ENCODE measurements around the gene SRPRB. TPM values are rescaled to one million over a fixed set of nuclear protein-coding genes. Genes with fewer than 3 reads are reported as not detected.

The SRPRB gene
- polyA plus RNA-seq, 1 donor: 55.9 TPM

- H3K27me3 ChIP-seq (ENCODE audit: control insufficient read depth, insufficient read depth, low read length): no peaks in the 10 kb centered on the region
- no CpG with 5 or more reads among the region's 1 CpG for WGBS (ENCODE audit: insufficient coverage, low lambda C conversion rate)
- H3K4me3 ChIP-seq (ENCODE audit: low read length): no peak overlapping the region
- no peaks in the 10 kb centered on the region for H3K9me3 ChIP-seq (ENCODE audit: control insufficient read depth, low read depth, low read length)
- peaks cover 25% of the 10 kb centered on the region for H3K36me3 ChIP-seq (ENCODE audit: control insufficient read depth, insufficient read depth, low read length)
- no peaks in the 10 kb centered on the region for H3K4me1 ChIP-seq (ENCODE audit: control insufficient read depth, insufficient read depth, low read length)
- no peak for DNase-seq
- no peak overlapping the region for H3K27ac ChIP-seq (ENCODE audit: low read length)
These were observed 21.5 kb downstream of the SRPRB start for GRCh38 chr3:133827136-133827535.

DNA sequence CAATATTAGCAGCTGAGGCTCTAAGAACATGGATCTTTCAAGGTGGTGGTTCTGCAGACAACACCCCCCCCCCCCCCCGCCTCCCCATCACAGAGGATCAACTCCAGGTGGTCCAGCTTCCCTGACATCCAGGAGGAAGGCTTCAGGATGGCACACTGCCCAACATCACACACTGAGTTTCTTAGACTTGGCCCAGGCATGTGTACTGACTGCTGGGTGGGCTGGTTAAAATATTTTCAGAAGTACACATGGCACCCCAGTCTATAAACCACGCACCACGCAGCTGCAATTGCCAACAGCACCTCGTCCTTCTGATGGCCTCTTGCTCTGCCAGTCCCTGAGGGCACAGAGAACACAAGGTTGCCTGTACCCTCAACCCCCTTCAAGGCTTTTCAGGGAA, 22.1 kb downstream of the SRPRB start:
- Histone ChIP-seq H3K4me1 (ENCODE audit: control insufficient read depth, insufficient read depth, low read length) (no peaks in the 10 kb centered on the region), H3K36me3 (ENCODE audit: control insufficient read depth, insufficient read depth, low read length) (peaks cover 20% of the 10 kb centered on the region), H3K27me3 (ENCODE audit: control insufficient read depth, insufficient read depth, low read length) (no peaks in the 10 kb centered on the region), H3K27ac (ENCODE audit: low read length) (no peak overlapping the region), H3K4me3 (ENCODE audit: low read length) (no peak overlapping the region), H3K9me3 (ENCODE audit: control insufficient read depth, low read depth, low read length) (no peaks in the 10 kb centered on the region)
- DNase-seq: no peak
- WGBS (ENCODE audit: insufficient coverage, low lambda C conversion rate): no CpG with 5 or more reads among the region's 4 CpGs

DNA sequence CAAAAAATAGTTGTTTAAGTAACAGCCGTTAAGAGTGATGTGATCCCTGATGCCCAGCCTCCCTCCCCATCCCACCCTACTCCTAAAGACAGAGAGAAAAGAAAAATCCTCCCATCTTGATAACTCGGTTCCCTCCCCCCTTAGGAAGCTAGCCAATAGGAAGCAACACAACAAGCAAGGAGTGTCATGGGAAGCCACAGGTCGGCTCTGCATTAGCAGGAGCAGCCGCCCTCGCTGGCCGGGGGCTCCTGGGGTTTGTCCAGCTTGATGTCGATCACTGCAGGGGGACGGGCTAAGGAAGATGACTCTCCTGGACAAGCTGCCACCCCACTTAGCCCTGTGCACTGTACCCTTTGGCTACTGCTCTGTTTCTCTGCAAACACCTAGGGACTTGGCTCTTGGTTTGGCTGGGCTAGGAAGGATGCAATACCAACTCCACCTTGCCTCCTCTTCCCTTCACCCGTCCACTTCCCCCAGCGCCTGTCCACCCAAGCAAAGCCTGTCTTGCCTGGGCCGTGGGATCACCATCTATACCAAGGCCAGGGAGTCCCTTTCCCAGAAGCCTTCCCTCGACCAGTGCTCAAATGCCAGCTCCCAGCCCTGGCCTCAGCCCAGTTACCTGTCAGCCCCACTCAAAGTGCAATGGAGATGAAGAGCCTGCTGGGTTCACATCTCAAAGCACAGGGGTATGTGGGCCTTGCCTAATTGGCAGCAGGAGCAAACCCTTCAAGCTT, 23.1 kb downstream of the SRPRB start:
- WGBS (ENCODE audit: insufficient coverage, low lambda C conversion rate): no CpG with 5 or more reads among the region's 12 CpGs
- H3K27me3 ChIP-seq (ENCODE audit: control insufficient read depth, insufficient read depth, low read length): no peaks in the 10 kb centered on the region

GRCh38 chr3:133829310-133829707, 23.7 kb downstream of the SRPRB start:
- WGBS (ENCODE audit: insufficient coverage, low lambda C conversion rate): no CpG with 5 or more reads among the region's 3 CpGs
- DNase-seq: no peak
- H3K27me3 ChIP-seq (ENCODE audit: control insufficient read depth, insufficient read depth, low read length): no peaks in the 10 kb centered on the region
- no peak overlapping the region for H3K27ac ChIP-seq (ENCODE audit: low read length)
- no peaks in the 10 kb centered on the region for H3K4me1 ChIP-seq (ENCODE audit: control insufficient read depth, insufficient read depth, low read length)
- H3K36me3 ChIP-seq (ENCODE audit: control insufficient read depth, insufficient read depth, low read length): peaks cover 5% of the 10 kb centered on the region
- no peaks in the 10 kb centered on the region for H3K9me3 ChIP-seq (ENCODE audit: control insufficient read depth, low read depth, low read length)
- H3K4me3 ChIP-seq (ENCODE audit: low read length): no peak overlapping the region

More for the DNA sequence above, 23.1 kb downstream of the SRPRB start:
- Histone ChIP-seq H3K4me1 (ENCODE audit: control insufficient read depth, insufficient read depth, low read length) (no peaks in the 10 kb centered on the region), H3K36me3 (ENCODE audit: control insufficient read depth, insufficient read depth, low read length) (peaks cover 10% of the 10 kb centered on the region), H3K9me3 (ENCODE audit: control insufficient read depth, low read depth, low read length) (no peaks in the 10 kb centered on the region), H3K27ac (ENCODE audit: low read length) (no peak overlapping the region), H3K4me3 (ENCODE audit: low read length) (no peak overlapping the region)
- no peak for DNase-seq

DNA sequence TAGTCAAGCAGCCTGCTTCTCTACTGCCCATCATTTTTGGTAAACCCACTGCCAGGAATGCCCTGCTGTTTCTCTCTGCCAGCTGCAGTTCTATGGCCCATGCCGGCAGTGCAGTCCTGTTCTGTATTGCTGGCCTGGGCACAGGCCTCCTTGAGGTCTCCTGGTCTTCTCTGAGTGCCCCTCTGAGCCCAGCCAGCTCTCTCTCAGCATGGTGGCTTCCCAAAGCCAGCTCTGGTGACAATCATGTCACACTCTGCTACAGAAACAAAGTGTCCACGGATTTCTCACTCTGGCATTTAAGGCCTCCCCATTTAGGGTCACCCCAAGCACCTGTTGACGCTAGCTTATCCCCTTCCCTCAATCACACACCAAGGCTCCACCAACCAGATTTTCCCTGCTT, 24.5 kb downstream of the SRPRB start:
- H3K9me3 ChIP-seq (ENCODE audit: control insufficient read depth, low read depth, low read length): no peaks in the 10 kb centered on the region
- H3K36me3 ChIP-seq (ENCODE audit: control insufficient read depth, insufficient read depth, low read length): no peaks in the 10 kb centered on the region
- DNase-seq: no peak
- WGBS (ENCODE audit: insufficient coverage, low lambda C conversion rate): 88% methylated on average over 2 of the region's 3 CpGs
- no peaks in the 10 kb centered on the region for H3K27me3 ChIP-seq (ENCODE audit: control insufficient read depth, insufficient read depth, low read length)
- H3K4me3 ChIP-seq (ENCODE audit: low read length): no peak overlapping the region
- no peaks in the 10 kb centered on the region for H3K4me1 ChIP-seq (ENCODE audit: control insufficient read depth, insufficient read depth, low read length)
- no peak overlapping the region for H3K27ac ChIP-seq (ENCODE audit: low read length)

- 60% methylated on average over 1 of the region's 13 CpGs for WGBS (ENCODE audit: insufficient coverage, low lambda C conversion rate)
- no peak for DNase-seq
These were observed 26.6 kb downstream of the SRPRB start for GRCh38 chr3:133831966-133832801.

GRCh38 chr3:133832802-133833144, 27.2 kb downstream of the SRPRB start:
- no peak overlapping the region for H3K4me3 ChIP-seq (ENCODE audit: low read length)
- H3K4me1 ChIP-seq (ENCODE audit: control insufficient read depth, insufficient read depth, low read length): no peaks in the 10 kb centered on the region
- no peak for DNase-seq
- H3K27me3 ChIP-seq (ENCODE audit: control insufficient read depth, insufficient read depth, low read length): no peaks in the 10 kb centered on the region
- H3K9me3 ChIP-seq (ENCODE audit: control insufficient read depth, low read depth, low read length): no peaks in the 10 kb centered on the region
- H3K36me3 ChIP-seq (ENCODE audit: control insufficient read depth, insufficient read depth, low read length): no peaks in the 10 kb centered on the region
- no peak overlapping the region for H3K27ac ChIP-seq (ENCODE audit: low read length)
- WGBS (ENCODE audit: insufficient coverage, low lambda C conversion rate): no CpG with 5 or more reads among the region's 10 CpGs

More at GRCh38 chr3:133831966-133832801, 26.6 kb downstream of the SRPRB start:
- H3K9me3 ChIP-seq (ENCODE audit: control insufficient read depth, low read depth, low read length): no peaks in the 10 kb centered on the region
- H3K4me3 ChIP-seq (ENCODE audit: low read length): no peak overlapping the region
- H3K27me3 ChIP-seq (ENCODE audit: control insufficient read depth, insufficient read depth, low read length): no peaks in the 10 kb centered on the region
- no peaks in the 10 kb centered on the region for H3K4me1 ChIP-seq (ENCODE audit: control insufficient read depth, insufficient read depth, low read length)
- no peaks in the 10 kb centered on the region for H3K36me3 ChIP-seq (ENCODE audit: control insufficient read depth, insufficient read depth, low read length)
- no peak overlapping the region for H3K27ac ChIP-seq (ENCODE audit: low read length)

- no CpG with 5 or more reads among the region's 5 CpGs for WGBS (ENCODE audit: insufficient coverage, low lambda C conversion rate)
- H3K9me3 ChIP-seq (ENCODE audit: control insufficient read depth, low read depth, low read length): no peaks in the 10 kb centered on the region
- H3K27ac ChIP-seq (ENCODE audit: low read length): no peak overlapping the region
These were observed 27.7 kb downstream of the SRPRB start for GRCh38 chr3:133833267-133833666.

DNA sequence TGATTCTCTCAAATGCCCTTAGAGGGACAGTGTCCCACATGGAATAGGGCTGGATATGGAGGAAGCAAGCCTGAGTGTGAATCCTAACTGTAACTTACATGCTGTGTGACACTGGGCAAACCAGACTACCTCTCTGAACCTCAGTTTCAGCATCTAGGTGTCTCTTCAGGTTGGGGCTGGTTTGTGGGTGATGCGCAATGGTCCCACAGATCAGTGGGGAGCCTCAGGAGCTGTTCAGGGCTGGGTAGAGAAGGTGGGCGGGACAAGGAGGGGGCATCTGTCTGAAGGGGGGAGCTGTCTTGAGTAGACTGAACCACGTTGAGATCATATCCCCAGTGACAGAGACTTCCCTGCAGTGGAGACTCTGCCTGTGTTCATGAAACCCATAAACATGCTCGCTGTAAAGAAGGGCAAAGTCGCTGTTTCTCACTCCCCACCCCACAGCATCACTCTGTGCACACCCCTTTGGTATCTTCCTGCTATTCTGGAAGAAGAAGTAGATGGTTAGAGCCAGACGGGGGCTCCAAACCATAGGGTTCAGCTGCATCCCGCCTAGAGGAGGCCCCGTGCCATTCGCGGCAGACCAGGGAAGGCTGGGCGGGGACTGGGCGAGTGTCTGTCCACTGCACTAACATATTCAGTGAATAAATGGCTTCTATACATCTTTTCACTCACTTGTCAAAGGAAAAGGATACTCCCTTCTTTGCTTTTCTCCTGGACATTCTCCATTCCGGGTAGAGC, 28.4 kb downstream of the SRPRB start:
- H3K4me1 ChIP-seq (ENCODE audit: control insufficient read depth, insufficient read depth, low read length): no peaks in the 10 kb centered on the region
- no peaks in the 10 kb centered on the region for H3K27me3 ChIP-seq (ENCODE audit: control insufficient read depth, insufficient read depth, low read length)
- no peaks in the 10 kb centered on the region for H3K9me3 ChIP-seq (ENCODE audit: control insufficient read depth, low read depth, low read length)
- DNase-seq: no peak
- H3K36me3 ChIP-seq (ENCODE audit: control insufficient read depth, insufficient read depth, low read length): no peaks in the 10 kb centered on the region
- no peak overlapping the region for H3K27ac ChIP-seq (ENCODE audit: low read length)
- H3K4me3 ChIP-seq (ENCODE audit: low read length): no peak overlapping the region
- 67% methylated on average over 1 of the region's 13 CpGs for WGBS (ENCODE audit: insufficient coverage, low lambda C conversion rate)

More at GRCh38 chr3:133833267-133833666, 27.7 kb downstream of the SRPRB start:
- no peak overlapping the region for H3K4me3 ChIP-seq (ENCODE audit: low read length)
- DNase-seq: no peak
- no peaks in the 10 kb centered on the region for H3K36me3 ChIP-seq (ENCODE audit: control insufficient read depth, insufficient read depth, low read length)
- no peaks in the 10 kb centered on the region for H3K27me3 ChIP-seq (ENCODE audit: control insufficient read depth, insufficient read depth, low read length)
- no peaks in the 10 kb centered on the region for H3K4me1 ChIP-seq (ENCODE audit: control insufficient read depth, insufficient read depth, low read length)

- H3K36me3 ChIP-seq (ENCODE audit: control insufficient read depth, insufficient read depth, low read length): no peaks in the 10 kb centered on the region
- H3K4me1 ChIP-seq (ENCODE audit: control insufficient read depth, insufficient read depth, low read length): no peaks in the 10 kb centered on the region
- no peak for DNase-seq
- no peak overlapping the region for H3K4me3 ChIP-seq (ENCODE audit: low read length)
- H3K9me3 ChIP-seq (ENCODE audit: control insufficient read depth, low read depth, low read length): no peaks in the 10 kb centered on the region
- no CpG with 5 or more reads among the region's 14 CpGs for WGBS (ENCODE audit: insufficient coverage, low lambda C conversion rate)
- no peak overlapping the region for H3K27ac ChIP-seq (ENCODE audit: low read length)
- H3K27me3 ChIP-seq (ENCODE audit: control insufficient read depth, insufficient read depth, low read length): no peaks in the 10 kb centered on the region
These were observed 29.2 kb downstream of the SRPRB start for GRCh38 chr3:133834621-133835417.

All from large intestine (tissue), 3 donors.